KMS-11 (cell line): ENCODE measurements around the gene SDS.

Experiments used
- H2AFZ ChIP-seq: fragments of 200-600 bp; sonication (generic); 2 replicates; pipeline ENCODE4 v1.6.1; 2016; ENCODE audit warnings: antibody characterized with exemption, mixed run types, low read depth
- H3K27ac ChIP-seq: fragments of 200-600 bp; sonication (generic); 2 replicates; pipeline ENCODE4 v1.6.1; 2016; ENCODE audit warnings: mild to moderate bottlenecking, mixed run types
- H3K27me3 ChIP-seq: fragments of 200-600 bp; sonication (generic); 2 replicates; pipeline ENCODE4 v1.6.1; 2017; ENCODE audit warnings: mild to moderate bottlenecking, low read depth, mixed run types, moderate library complexity; ENCODE audit not compliant: insufficient read depth
- H3K36me3 ChIP-seq: fragments of 200-600 bp; sonication (generic); 2 replicates; pipeline ENCODE4 v1.6.1; 2017; ENCODE audit warnings: mild to moderate bottlenecking, mixed run types; ENCODE audit not compliant: insufficient read depth
- H3K4me1 ChIP-seq: fragments of 200-600 bp; sonication (generic); 2 replicates; pipeline ENCODE4 v1.6.1; 2016; ENCODE audit warnings: mild to moderate bottlenecking, low read depth, mixed run types; ENCODE audit not compliant: poor library complexity, severe bottlenecking
- H3K4me2 ChIP-seq: fragments of 200-600 bp; sonication (generic); 2 replicates; pipeline ENCODE4 v1.7.0; 2016; ENCODE audit warnings: mild to moderate bottlenecking, mixed run types
- H3K4me3 ChIP-seq: fragments of 200-600 bp; sonication (generic); IDR thresholded peaks from 2 replicates; pipeline ENCODE4 v1.6.1; 2017; ENCODE audit warnings: low read depth, low read length, mixed read lengths; ENCODE audit not compliant: insufficient read depth
- H3K79me2 ChIP-seq: fragments of 200-600 bp; sonication (generic); 2 replicates; pipeline ENCODE4 v1.6.1; 2016; ENCODE audit warnings: low read depth, mixed run types; ENCODE audit not compliant: insufficient read depth
- H3K9ac ChIP-seq: fragments of 200-600 bp; sonication (generic); 2 replicates; pipeline ENCODE4 v1.6.1; 2016; ENCODE audit warnings: mild to moderate bottlenecking, mixed run types
- H4K20me1 ChIP-seq: fragments of 200-600 bp; sonication (generic); 2 replicates; pipeline ENCODE4 v1.6.1; 2016; ENCODE audit warnings: mild to moderate bottlenecking, mixed run types; ENCODE audit not compliant: insufficient read depth
- TF ChIP-seq, protein P1 (sequence below): fragments of 200-600 bp; sonication (generic); conservative IDR thresholded peaks from 2 replicates; pipeline ENCODE4 v1.6.1; 2017; ENCODE audit warnings: low read depth, mild to moderate bottlenecking, antibody characterized with exemption, low read length, moderate library complexity, mixed read lengths

Gene SDS

DNA sequence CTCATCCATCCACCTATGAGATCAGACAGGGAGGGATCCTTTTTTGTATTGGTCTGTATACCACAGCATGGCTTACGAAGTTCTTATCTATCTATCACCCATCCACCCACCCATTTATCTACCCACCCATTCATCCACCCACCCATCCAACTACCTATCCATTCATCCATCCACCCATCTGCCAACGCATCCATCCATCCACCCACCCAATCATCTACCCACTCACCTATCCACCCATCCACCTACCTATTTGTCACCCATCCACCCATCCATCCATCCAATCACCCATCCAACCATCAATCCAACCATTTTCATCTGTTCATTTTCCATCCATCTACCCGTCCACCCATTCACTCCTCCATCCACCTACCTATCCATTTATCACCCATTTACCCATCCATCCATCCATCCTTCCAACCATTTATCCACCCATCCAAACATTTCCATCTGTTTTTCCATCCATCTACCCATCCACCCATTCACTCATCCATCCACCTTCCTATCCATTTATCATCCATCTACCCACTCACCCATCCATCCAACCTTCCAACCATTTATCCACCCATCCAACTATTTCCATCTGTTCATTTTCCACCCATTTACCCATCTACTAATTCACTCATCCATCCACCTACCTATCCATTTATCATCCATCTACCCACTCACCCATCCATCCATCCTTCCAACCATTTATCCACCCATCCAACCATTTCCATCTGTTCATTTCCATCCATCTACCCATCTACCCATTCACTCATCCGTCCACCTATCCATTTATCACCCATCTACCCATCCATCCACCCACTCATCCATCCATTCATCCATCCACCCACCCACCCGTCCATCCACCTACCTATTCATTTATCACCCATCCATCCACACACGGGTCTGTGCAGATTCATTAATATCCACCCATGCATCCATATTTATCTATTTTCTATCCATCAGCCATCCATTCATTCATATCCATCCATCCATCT lies 13.3 kb downstream of the SDS start:
- Histone ChIP-seq H3K4me2 (no peak overlapping the region), H3K4me3 (no peak overlapping the region), H3K9ac (no peak overlapping the region), H4K20me1 (no peaks in the 10 kb centered on the region), H3K79me2 (no peaks in the 10 kb centered on the region), H3K36me3 (no peaks in the 10 kb centered on the region), H3K27ac (no peak overlapping the region), H3K4me1 (no peaks in the 10 kb centered on the region), H2AFZ (no peak overlapping the region), H3K27me3 (no peaks in the 10 kb centered on the region)
- TF ChIP-seq, protein P1, sequence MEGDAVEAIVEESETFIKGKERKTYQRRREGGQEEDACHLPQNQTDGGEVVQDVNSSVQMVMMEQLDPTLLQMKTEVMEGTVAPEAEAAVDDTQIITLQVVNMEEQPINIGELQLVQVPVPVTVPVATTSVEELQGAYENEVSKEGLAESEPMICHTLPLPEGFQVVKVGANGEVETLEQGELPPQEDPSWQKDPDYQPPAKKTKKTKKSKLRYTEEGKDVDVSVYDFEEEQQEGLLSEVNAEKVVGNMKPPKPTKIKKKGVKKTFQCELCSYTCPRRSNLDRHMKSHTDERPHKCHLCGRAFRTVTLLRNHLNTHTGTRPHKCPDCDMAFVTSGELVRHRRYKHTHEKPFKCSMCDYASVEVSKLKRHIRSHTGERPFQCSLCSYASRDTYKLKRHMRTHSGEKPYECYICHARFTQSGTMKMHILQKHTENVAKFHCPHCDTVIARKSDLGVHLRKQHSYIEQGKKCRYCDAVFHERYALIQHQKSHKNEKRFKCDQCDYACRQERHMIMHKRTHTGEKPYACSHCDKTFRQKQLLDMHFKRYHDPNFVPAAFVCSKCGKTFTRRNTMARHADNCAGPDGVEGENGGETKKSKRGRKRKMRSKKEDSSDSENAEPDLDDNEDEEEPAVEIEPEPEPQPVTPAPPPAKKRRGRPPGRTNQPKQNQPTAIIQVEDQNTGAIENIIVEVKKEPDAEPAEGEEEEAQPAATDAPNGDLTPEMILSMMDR = no peak

DNA sequence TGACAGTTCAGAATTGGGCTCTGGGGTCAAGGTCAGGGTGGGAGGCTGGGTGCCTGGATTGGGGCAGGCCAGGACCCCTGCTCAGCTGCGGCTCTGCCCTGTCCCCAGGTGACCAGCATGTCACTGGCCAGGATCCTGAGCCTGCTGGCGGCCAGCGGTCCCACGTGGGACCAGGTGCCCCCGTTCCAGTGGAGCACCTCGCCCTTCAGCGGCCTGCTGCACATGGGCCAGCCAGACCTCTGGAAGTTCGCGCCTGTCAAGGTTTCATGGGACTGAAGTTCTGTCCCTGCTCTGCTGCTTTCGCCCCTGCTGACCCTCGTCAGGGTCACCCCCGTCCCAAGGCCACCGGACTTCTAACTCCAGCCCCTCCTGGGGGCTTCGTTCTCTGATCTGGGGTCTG lies 15.3 kb downstream of the SDS start:
- H4K20me1 ChIP-seq = no peaks in the 10 kb centered on the region
- no peak overlapping the region for H3K9ac ChIP-seq
- H3K36me3 ChIP-seq = no peaks in the 10 kb centered on the region
- H3K27ac ChIP-seq = no peak overlapping the region
- no peaks in the 10 kb centered on the region for H3K27me3 ChIP-seq
- no peak overlapping the region for H2AFZ ChIP-seq
- TF ChIP-seq, protein P1 = no peak
- no peaks in the 10 kb centered on the region for H3K79me2 ChIP-seq
- no peak overlapping the region for H3K4me2 ChIP-seq
- H3K4me1 ChIP-seq = no peaks in the 10 kb centered on the region
- no peak overlapping the region for H3K4me3 ChIP-seq

DNA sequence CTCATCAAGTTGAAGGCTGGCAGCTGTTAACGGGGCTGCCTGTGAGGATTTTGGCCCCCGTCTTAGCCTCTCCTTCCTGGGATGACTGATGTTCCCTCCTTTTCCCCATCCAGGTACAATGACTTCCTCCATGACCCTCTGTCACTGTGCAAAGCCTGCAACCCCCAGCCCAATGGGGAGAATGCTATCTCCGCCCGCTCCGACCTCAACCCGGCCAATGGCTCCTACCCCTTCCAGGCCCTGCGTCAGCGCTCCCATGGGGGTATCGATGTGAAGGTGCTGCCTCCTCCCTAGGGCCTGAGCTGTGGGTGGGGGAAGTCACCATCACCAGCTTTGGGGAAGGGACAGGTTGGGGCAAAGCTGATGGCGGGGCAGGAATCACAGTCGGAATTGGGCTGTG lies 16.1 kb downstream of the SDS start:
- H3K79me2 ChIP-seq = no peaks in the 10 kb centered on the region
- H3K4me3 ChIP-seq = no peak overlapping the region
- no peaks in the 10 kb centered on the region for H4K20me1 ChIP-seq
- no peaks in the 10 kb centered on the region for H3K36me3 ChIP-seq
- no peaks in the 10 kb centered on the region for H3K27me3 ChIP-seq
- TF ChIP-seq, protein P1 = no peak
- no peaks in the 10 kb centered on the region for H3K4me1 ChIP-seq
- no peak overlapping the region for H3K9ac ChIP-seq
- H2AFZ ChIP-seq = no peak overlapping the region
- H3K4me2 ChIP-seq = no peak overlapping the region
- no peak overlapping the region for H3K27ac ChIP-seq

DNA sequence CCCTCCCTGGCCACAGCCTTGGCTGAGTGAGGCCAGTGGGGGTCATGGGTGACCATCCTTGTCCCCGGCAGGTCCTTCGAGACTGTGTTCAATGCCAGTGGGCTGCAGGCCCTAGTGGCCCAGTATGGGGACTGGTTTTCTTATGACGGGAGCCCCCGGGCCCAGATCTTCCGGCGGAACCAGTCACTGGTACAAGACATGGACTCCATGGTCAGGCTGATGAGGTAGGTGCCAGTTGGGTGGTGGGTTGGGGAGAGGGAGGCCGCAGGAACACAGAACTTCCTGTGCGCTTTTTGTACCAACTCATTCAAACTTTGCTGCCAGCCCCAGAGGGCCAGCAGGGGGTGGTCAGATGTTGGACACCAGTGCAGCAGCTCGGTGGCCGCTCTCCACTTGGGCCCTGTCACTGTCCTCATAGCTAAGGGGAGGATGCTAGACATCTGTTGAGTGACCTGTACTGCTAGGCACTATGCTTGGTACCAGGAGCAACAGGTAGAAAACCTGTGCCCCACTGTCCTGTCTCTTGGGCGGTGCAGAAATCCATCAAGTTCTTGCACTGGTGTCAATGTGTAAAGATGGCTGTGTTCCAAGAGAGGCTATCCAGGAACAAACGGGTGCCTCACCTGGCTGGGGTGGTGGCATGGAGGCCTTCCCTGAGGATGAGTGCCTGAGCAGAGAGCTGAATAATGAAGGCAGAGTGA lies 16.7 kb downstream of the SDS start:
- no peaks in the 10 kb centered on the region for H3K79me2 ChIP-seq
- TF ChIP-seq, protein P1 = no peak
- no peak overlapping the region for H3K9ac ChIP-seq
- no peaks in the 10 kb centered on the region for H3K27me3 ChIP-seq
- H3K27ac ChIP-seq = no peak overlapping the region
- H3K36me3 ChIP-seq = no peaks in the 10 kb centered on the region
- H3K4me3 ChIP-seq = no peak overlapping the region
- H3K4me2 ChIP-seq = no peak overlapping the region
- H3K4me1 ChIP-seq = no peaks in the 10 kb centered on the region
- no peaks in the 10 kb centered on the region for H4K20me1 ChIP-seq
- H2AFZ ChIP-seq = no peak overlapping the region
